Heart right ventricle (tissue), 16 donors: ENCODE data around the gene SLC25A48. TPM values are rescaled to one million over a fixed set of nuclear protein-coding genes. Genes with fewer than 3 reads are reported as not detected.
A peak's percentile ranks its signal among the peaks of the same experiment; 100 is the strongest.
"Not testable (repeated sequence)": the region's sequence is repeated elsewhere in the genome, so short reads cannot be mapped to it uniquely, and the experiment has no call there.

Experiments
- ATAC-seq, 8 donors: fragments of 200-7000 bp; cut with Tn5 transposase; one replicate each; pipeline ENCODE4 v1.9.1; 2020; ENCODE audit warnings: mild to moderate bottlenecking in 8 of 8, moderate library complexity in 8 of 8, moderate number of reproducible peaks in 1 of 8
- DNase-seq, 2 donors: peaks; one replicate each; pipeline ENCODE4 v3.0.0-alpha.2; 2020
- H3K27ac ChIP-seq, 10 donors: fragments of 200-600 bp; sonication (generic) in 2 of 10; one replicate each; pipeline versions ENCODE4 v1.5.0 to v1.8.0; 2020 to 2022; ENCODE audit warnings: mild to moderate bottlenecking in 3 of 10
- H3K27me3 ChIP-seq, 7 donors: fragments of 200-600 bp; one replicate each; pipeline ENCODE4 v1.8.0; 2021 to 2022; ENCODE audit warnings: mild to moderate bottlenecking in 2 of 7
- H3K36me3 ChIP-seq, 9 donors: fragments of 200-600 bp; sonication (generic) in 1 of 9; one replicate each; pipeline versions ENCODE4 v1.5.0 to v1.8.0; 2020 to 2022; ENCODE audit warnings: mild to moderate bottlenecking in 2 of 9
- H3K4me1 ChIP-seq, 9 donors: fragments of 200-600 bp; sonication (generic) in 1 of 9; one replicate each; pipeline versions ENCODE4 v1.5.0 to v1.8.0; 2020 to 2022; ENCODE audit warnings: mild to moderate bottlenecking in 4 of 9
- H3K4me3 ChIP-seq, 10 donors: fragments of 200-600 bp; sonication (generic) in 2 of 10; one replicate each; pipeline versions ENCODE4 v1.5.0 to v1.8.0; 2020 to 2022; ENCODE audit warnings: mild to moderate bottlenecking in 7 of 10, moderate library complexity in 2 of 10
- H3K9me3 ChIP-seq, 11 donors: fragments of 200-600 bp in 10 of 11; sonication (generic) in 2 of 11; one replicate each; pipeline versions ENCODE4 v1.5.0 to v1.8.0; 2013 to 2022; ENCODE audit warnings: mild to moderate bottlenecking in 2 of 11, control low read depth in 1 of 11, moderate library complexity in 1 of 11
- WGBS, 2 donors: extraction: QIAGEN DNeasy Blood & Tissue Kit; methylation state at CpG; one replicate each; pipeline ENCODE4 v1.1.7; 2013; ENCODE audit warnings: inconsistent platforms in 1 of 2; 5-methylcytosine and 5-hydroxymethylcytosine counted together
- intact Hi-C, 10 donors: fragments of 100-400 bp; cut with DNase I; formaldehyde crosslinking; loops; one replicate each; pipeline versions ENCODE4 v1.11.1 to v1.14.2; 2022
- polyA plus RNA-seq, 2 donors: library from polyadenylated mRNA; stranded (reverse); fragments of 200-250 nt; gene quantifications; one replicate each; pipeline ENCODE4 v1.2.3, GENCODE V29; 2013
- total RNA-seq, 10 donors: library from RNA; stranded (reverse); fragmentation: NEBNext Ultra II Directional in 3 of 10; extraction: Animal tissue kit (Norgen Biotek cat#: 25700) in 3 of 10; gene quantifications; one replicate each; pipeline versions ENCODE4 v1.2.1 to v1.2.4, GENCODE V29; 2021 to 2023
- TF ChIP-seq, protein P1 (sequence below), 9 donors: fragments of 200-600 bp; sonication (generic) in 2 of 9; IDR thresholded peaks; one replicate each; pipeline versions ENCODE4 v1.5.0 to v1.8.0; 2021 to 2022; ENCODE audit warnings: antibody characterized with exemption in 9 of 9, mild to moderate bottlenecking in 5 of 9, moderate library complexity in 1 of 9
- donor health status: Arrhythmogenic right ventricular cardiomyopathy.
- donor health status: ischemic (EF 13 %, LVEDD 7.1; RV severe dilation, severe dysfunction).
- donor health status: healthy with polysubstance abuse.
- donor health status: DM: no; HTN: yes; CAD: no.
- donor health status: DM: no; HTN: no; CAD: no.
- donor health status: ischemic (EF 25% LVEDD 6.9; RV normal size, moderate dysfunction).
- donor health status: ischemic (EF 25% LVEDD 5.7; RV mildly dilated, moderate dysfunction).
- donor health status: healthy.
- donor health status: DM: yes; HTN: yes; CAD: no.
- donor health status: Ischemic cardiomyopathy.
- donor health status: ischemic (EF 35%, LVEDD 5.7; RV mildly dilated, moderate dysfunction).
- donor health status: nonischemic (EF 11% LVEDD 7.7; RV severe dilation, severe dysfunction).
- donor health status: DM: yes; HTN: yes; CAD: no.
- donor health status: PGD.
- donor health status: ischemic (EF 29% LVEDD 5.4; RV normal size, mild dysfunction).
- donor health status: nonischemic (EF 23%, LVEDD 6.1; RV moderate dilation, normal function).

The SLC25A48 gene
- total and polyA plus RNA-seq, 12 donors: 0.16 to 10.8 (median 0.25) TPM; not detected in 7

DNA sequence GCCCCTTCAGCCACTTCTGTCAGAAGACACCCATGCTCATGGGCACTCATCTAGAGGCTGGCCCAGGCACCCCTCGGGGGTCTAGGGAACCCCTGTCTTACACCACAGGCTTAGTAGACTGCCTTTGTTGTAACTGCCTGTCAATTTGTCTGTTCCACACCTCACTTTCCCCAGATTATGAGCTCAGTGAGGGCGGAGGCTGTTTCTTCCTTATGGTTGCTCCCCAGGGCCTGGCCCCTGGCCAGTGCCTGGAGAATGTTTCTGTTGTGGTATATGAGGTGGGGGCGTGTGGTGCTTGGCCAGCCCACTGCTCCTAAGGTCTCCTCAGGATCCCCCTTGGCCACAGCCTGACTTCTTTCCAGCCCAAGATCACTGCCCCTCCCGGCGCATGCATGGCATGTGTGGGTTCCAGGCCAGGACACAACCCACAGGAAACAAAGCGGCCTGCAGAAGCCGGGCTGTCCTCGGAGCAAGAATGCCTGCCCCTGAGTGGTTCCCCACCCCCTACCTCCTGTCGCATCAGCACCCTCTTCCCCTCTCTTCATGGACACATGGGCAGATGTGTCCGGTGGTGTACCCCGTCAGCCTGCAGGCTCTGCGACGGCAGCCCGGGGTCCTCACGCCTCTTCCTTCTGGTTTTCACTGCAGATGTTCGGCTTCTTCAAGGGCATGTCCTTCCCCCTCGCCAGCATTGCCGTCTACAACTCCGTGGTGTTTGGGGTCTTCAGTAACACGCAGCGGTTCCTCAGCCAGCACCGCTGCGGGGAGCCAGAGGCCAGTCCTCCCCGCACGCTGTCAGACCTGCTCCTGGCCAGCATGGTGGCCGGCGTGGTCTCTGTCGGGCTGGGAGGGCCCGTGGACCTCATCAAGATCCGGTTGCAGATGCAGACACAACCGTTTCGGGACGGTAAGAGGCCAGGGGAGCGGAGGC lies 17.7 kb downstream of the SLC25A48 start:
- 85 to 89% methylated on average over 32 to 34 of the region's 34 CpGs for WGBS, 2 donors
- peak in 1 of 8 donors; percentile 33 for ATAC-seq
- peaks cover 0 to 10% (median 0%) of the 10 kb centered on the region in 11 donors for H3K9me3 ChIP-seq
- H3K4me3 ChIP-seq: no peak overlapping the region
- no peaks in the 10 kb centered on the region for H3K36me3 ChIP-seq
- peaks cover 0 to 6% (median 0%) of the 10 kb centered on the region in 7 donors for H3K27me3 ChIP-seq
- no peak for DNase-seq
- no peaks in the 10 kb centered on the region for H3K4me1 ChIP-seq
- H3K27ac ChIP-seq: no peak overlapping the region
- intact Hi-C loops: no loop called here
- TF ChIP-seq, protein P1, sequence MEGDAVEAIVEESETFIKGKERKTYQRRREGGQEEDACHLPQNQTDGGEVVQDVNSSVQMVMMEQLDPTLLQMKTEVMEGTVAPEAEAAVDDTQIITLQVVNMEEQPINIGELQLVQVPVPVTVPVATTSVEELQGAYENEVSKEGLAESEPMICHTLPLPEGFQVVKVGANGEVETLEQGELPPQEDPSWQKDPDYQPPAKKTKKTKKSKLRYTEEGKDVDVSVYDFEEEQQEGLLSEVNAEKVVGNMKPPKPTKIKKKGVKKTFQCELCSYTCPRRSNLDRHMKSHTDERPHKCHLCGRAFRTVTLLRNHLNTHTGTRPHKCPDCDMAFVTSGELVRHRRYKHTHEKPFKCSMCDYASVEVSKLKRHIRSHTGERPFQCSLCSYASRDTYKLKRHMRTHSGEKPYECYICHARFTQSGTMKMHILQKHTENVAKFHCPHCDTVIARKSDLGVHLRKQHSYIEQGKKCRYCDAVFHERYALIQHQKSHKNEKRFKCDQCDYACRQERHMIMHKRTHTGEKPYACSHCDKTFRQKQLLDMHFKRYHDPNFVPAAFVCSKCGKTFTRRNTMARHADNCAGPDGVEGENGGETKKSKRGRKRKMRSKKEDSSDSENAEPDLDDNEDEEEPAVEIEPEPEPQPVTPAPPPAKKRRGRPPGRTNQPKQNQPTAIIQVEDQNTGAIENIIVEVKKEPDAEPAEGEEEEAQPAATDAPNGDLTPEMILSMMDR (IDR thresholded peaks at IDR 0.05): no peak

DNA sequence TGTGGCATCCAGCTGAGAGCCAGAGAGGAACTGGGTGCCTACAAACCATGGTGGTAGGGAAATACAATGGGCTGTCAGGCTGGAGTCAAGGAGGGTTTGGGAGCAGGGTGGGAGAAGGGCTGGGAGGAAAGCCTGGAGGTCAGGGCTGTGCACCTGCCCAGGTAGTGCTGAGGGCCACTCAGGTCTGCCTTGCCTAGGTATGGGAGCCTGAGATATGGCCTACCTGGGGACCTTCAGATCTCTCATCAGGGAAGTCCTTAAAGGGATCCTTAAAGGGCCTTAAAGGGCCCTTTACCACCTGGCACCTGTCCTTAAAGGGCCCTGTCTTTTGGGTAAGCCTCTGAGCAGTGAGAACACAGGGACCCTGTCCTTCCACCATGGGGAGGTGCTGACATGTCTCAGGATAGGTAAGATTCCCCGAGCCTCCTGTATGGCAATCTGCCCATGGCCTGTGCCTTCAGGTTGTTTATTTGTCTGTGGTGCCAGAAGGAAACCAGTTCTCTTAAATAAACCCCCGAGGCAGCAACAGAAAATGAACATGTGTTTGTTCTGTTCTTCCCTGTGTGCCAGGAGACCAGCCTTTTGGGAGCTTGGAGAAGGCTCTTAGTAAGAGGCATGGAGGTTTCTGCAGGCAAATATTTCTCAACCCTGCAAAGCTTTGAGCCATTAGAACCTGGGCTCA lies 23.3 kb downstream of the SLC25A48 start:
- 72 to 74% methylated on average over 2 of the region's 2 CpGs for WGBS, 2 donors
- intact Hi-C loops: no loop called here
- Histone ChIP-seq H3K4me3 (no peak overlapping the region), H3K9me3 (peaks cover 0 to 10% (median 0%) of the 10 kb centered on the region in 11 donors), H3K4me1 (no peaks in the 10 kb centered on the region), H3K36me3 (no peaks in the 10 kb centered on the region), H3K27me3 (peaks cover 0 to 6% (median 0%) of the 10 kb centered on the region in 7 donors), H3K27ac (no peak overlapping the region)
- no peak for DNase-seq
- TF ChIP-seq, protein P1 (IDR thresholded peaks at IDR 0.05): no peak
- ATAC-seq: no peak

DNA sequence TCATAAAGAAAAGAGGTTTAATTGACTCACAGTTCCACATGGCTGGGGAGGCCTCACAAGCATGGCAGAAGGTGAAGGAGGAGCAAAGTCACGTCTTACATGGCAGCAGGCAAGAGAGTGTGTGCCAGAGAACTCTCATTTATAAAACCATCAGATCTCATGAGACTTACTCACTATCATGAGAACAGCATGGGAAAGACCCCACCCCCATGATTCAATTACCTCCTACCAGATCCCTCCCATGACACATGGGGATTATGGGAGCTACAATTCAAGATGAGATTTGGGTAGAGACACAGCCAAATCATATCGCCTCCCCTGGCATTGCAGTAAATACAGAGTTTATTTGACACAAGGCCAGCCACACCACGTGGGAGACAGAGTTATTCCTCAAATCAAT lies 24.7 kb downstream of the SLC25A48 start:
- WGBS, 2 donors: 64 to 67% methylated on average over 3 of the region's 3 CpGs
- H3K4me1 ChIP-seq, H3K4me3 ChIP-seq, intact Hi-C loops, H3K36me3 ChIP-seq, H3K27ac ChIP-seq, ATAC-seq, H3K9me3 ChIP-seq, DNase-seq, H3K27me3 ChIP-seq: not testable (repeated sequence)

DNA sequence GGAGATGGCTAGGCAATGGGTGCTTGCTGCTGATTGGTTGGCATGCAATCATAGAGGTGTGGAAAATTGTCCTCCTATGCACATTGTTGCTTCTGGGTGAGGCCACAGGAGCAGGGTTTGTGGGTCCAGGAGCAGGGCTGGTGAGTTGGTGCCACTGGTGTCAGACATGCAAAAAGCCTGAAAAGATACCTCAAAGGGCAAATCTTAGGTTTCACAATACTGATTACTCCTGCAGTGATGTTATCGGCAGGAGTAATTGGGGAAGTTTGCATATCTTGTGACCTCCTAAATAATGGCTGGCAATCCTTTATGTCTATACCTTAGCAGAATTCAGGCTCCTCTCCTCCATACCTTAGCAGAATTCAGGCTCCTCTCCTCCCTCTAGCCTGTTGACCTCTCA lies 25.2 kb downstream of the SLC25A48 start:
- ATAC-seq: no peak
- no peak for DNase-seq
- 58 to 62% methylated on average over 1 of the region's 1 CpG for WGBS, 2 donors
- H3K27me3 ChIP-seq: peaks cover 0 to 6% (median 0%) of the 10 kb centered on the region in 7 donors
- intact Hi-C loops: no loop called here
- TF ChIP-seq, protein P1 (IDR thresholded peaks at IDR 0.05): no peak
- no peaks in the 10 kb centered on the region for H3K4me1 ChIP-seq
- no peak overlapping the region for H3K4me3 ChIP-seq
- no peaks in the 10 kb centered on the region for H3K36me3 ChIP-seq
- H3K27ac ChIP-seq: no peak overlapping the region
- H3K9me3 ChIP-seq: peaks cover 0 to 4% (median 0%) of the 10 kb centered on the region in 11 donors
